ENCODE measurements around the gene ABHD15.

DNA sequence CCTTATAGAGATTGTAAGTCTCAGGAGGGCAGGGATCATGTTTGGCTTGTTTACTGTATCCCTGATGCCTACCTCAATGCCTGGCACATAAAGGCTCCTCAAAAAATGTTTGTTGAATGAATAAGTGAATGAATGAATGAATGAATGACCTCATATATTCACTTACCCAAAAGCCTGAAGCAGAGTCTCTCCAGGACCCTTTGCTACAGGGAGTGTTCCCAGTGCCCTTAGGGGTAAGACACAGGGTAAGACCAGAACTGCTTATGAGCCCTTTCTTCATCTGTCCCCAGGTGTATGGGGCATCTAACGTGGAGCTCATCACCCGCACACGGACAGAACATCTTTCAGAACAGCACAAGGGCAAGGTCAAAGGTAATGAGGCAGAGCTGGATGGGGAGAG lies 43.6 kb upstream of the ABHD15 start:
- no peak for TF ChIP-seq POLR2AphosphoS5 (IDR thresholded peaks at IDR 0.05)
- TF ChIP-seq, protein P1, sequence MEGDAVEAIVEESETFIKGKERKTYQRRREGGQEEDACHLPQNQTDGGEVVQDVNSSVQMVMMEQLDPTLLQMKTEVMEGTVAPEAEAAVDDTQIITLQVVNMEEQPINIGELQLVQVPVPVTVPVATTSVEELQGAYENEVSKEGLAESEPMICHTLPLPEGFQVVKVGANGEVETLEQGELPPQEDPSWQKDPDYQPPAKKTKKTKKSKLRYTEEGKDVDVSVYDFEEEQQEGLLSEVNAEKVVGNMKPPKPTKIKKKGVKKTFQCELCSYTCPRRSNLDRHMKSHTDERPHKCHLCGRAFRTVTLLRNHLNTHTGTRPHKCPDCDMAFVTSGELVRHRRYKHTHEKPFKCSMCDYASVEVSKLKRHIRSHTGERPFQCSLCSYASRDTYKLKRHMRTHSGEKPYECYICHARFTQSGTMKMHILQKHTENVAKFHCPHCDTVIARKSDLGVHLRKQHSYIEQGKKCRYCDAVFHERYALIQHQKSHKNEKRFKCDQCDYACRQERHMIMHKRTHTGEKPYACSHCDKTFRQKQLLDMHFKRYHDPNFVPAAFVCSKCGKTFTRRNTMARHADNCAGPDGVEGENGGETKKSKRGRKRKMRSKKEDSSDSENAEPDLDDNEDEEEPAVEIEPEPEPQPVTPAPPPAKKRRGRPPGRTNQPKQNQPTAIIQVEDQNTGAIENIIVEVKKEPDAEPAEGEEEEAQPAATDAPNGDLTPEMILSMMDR (IDR thresholded peaks at IDR 0.05), result no peak
- no peak for TF ChIP-seq POLR2A (IDR thresholded peaks at IDR 0.05)
